GM21528 (cell line): ENCODE data around the gene STX8.
"Not testable (repeated sequence)": the region's sequence is repeated elsewhere in the genome, so short reads cannot be mapped to it uniquely, and the experiment has no call there.

ENCODE experiments used
- ATAC-seq: cut with Tn5 transposase; IDR thresholded peaks from one replicate; pipeline ENCODE4 v1.9.1; 2021; ENCODE audit warnings: mild to moderate bottlenecking, moderate library complexity; ENCODE audit not compliant: unreplicated experiment, low FRiP score

The STX8 gene, protein sequence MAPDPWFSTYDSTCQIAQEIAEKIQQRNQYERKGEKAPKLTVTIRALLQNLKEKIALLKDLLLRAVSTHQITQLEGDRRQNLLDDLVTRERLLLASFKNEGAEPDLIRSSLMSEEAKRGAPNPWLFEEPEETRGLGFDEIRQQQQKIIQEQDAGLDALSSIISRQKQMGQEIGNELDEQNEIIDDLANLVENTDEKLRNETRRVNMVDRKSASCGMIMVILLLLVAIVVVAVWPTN

DNA sequence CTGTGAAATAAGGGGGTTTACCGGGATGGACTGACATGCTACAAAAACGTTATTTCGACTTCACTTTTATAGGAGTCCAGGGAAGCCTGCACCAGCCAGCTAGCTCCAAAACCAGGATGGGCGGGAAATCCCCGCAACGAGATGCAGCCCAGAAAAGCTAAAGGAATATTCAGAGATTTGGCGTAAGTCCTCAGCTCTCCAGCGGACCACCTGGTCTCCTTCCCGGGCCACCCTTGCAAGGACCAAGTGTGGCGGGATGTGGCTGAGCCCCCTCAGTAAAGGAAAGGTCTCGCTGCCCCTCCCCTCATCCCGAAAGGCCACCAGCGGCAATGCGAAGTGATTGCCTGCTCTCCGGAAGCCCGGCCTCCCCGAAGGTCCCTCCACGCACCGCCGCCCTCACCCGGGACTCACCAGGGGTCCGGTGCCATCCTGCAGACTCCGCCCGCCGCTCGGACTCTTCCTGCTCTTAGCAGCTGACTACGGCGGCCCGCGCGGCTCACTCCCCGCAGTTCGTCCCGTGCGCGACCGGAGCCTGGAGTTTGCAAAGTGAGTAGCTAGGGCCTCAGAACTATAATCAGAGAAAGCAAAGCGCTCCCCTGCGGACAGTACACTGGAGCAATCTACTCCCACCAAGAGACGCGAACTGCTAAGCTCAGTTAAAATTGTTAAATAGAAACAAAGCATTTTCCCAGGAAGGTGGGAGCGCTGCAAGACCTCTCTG, at the start of gene STX8:
STX8 (minus strand) TSS at position 440 of the 721 bp plus-strand sequence; CDS start at position 428, 12 bp downstream.
- ATAC-seq = peak; percentile 69

DNA sequence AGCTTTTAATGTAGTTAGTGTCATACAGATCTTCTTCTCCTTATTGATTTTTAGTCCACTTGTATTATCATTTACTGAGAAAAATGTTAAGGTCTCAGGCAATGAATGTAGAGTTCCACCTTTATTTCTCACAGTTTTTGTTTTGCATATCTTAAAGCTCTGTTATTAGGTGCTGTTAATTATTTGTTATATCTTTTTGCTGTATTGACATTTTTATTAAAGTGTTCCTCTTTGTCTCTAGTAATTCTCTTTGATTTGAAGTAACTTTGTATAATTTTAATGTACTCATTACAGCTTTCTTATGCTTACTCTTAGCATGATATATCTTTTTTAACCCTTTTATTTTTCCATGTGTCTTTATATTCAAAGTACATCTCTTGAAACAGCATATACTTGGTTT, 47.3 kb upstream of the STX8 start:
- no peak for ATAC-seq

DNA sequence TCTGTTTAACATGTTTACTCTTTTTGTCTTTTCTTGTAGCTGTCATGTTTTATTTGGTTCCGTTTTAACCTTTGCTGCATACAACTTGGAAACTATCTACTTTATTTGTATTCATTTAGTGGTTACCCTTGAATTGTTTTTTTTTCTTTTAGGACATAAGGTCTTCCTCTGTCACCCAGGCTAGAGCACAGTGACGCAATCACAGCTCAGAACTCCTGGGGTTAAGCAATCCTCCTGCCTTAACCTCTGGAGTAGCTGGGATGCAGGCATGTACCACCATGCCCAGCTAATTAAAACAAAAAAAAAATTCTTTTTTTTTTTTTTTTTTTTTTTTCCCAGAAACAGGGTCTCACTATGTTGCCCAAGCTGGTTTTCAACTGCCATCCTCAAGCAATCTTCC, 39.9 kb upstream of the STX8 start:
- no peak for ATAC-seq

- no peak for ATAC-seq
Observed at GRCh38 chr17:9612006-9612405, 36.4 kb upstream of the STX8 start.

DNA sequence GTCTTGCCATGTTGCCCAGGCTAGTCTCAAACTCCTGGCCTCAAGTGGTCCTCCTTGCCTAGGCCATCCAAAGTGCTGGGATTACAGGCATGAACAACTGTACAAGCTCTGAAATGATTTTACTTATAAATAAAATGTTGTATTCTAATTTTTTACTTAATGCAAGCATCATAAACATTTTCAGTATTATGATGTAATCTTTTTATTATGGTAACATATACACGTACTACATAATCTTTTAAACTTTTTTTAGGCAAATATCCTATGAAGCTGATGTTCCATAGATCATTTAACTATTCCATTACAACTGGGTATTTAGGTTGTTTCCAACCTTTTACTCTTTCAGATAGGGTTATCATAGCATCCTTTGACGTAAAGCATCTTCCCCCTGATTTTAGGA, 35.9 kb upstream of the STX8 start:
- ATAC-seq = no peak

DNA sequence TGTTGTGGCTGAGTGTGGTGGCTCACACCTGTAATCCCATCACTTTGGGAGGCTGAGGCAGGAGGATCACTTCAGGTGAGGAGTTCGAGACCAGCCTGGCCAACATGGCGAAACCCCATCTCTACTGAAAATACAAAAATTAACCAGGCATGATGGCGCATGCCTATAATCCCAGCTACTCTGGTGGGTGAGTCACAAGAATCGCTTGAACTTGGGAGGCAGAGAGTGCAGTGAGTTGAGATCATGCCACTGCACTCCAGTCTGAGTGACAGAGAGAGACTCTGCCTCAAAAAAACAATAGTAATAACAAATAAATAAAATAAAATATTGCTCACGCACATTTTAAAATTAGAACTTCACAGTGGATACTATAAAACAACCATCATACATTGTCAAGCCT, 31.4 kb upstream of the STX8 start:
- not testable (repeated sequence) for ATAC-seq

DNA sequence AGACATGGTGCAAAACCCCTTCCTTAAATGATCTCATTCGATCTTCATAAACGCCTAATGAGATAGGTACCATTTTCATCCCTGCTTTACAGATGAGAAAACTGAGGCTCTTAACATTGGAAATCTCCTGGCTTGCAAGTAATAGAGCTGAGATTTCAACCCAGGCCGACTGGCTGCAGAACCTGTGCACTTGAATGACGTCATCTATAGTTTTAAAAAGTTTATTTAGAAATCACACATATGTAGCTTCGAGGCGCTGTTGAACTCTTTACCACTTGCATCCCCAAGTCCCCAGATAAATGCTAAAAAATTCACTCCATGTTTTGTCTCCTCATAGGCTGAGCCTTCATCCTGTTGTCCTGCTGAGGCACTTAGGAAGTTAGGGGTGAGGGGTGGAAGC, 30.8 kb upstream of the STX8 start:
- ATAC-seq = no peak

DNA sequence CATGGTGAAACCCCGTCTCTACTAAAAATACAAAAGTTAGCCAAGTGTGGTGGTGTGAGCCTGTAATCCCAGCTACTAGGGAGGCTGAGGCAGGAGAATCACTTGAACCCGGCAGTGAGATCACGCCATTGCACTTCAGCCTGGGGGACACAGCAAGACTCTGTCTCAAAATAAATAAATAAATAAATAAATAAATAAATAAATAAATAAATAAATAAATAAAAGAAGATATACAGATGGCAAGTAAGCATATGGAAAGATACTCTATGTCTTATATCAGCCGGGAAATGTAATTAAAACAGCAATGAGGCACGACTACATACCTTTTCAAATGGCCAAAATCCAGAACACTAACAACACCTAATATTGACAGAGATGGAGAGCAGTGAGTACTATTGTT, 29.0 kb upstream of the STX8 start:
- not testable (repeated sequence) for ATAC-seq

DNA sequence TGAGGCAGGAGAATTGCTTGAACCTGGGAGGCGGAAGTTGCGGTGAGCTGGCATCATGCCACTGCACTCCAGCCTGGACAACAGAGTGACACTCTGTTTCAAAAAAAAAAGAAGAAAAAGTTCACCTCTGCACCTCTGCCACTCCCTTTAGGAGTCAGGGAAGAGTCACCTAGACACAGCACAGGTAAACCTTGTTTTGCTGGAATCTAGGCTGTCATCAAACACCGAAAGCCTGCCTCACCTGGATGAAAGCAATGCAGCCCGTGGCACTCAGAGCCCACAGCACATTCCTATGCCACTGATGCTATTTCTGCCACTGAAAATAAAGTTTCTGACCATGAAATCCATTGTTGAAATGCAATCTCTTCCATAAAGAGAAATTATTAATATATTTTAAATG, 23.0 kb upstream of the STX8 start:
- ATAC-seq = no peak

- not testable (repeated sequence) for ATAC-seq
Observed at GRCh38 chr17:9597638-9598037, 22.0 kb upstream of the STX8 start.

- ATAC-seq = no peak
Observed at GRCh38 chr17:9594065-9594464, 18.4 kb upstream of the STX8 start.

DNA sequence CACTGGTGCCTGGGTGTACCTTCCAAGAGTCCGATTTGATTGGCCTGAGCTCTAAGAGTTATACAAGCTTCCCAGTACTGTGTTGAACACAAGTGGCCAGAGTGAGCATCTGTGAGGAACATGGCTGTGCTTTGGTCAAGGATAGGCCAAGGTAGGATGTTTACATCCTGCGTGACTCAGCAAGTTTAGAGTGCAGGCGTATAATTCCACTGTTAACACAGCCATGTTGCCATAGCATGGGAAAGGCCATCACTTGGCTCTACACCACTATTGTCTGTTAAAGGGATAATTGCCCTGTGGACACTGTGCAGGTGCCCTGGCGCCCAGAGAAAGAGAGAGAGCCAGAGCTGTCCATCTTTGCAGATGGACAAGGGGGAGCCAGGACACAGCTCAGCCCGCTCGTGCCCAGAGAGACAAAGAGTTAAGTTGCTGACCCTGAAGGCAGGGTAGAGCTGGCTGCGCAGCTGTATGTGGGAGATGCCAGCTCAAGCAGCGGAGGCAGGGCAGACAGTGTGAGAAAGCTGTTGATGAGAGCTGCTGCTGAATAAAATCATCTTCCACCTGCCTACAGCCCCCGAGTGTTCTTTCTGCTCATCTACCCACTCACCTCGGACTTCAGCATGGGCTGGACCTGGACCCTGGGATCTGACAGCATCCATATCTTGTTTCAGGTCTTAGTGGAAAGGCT, 12.5 kb upstream of the STX8 start:
- ATAC-seq = no peak

GRCh38 chr17:9577373-9577709, 1.7 kb upstream of the STX8 start:
- no peak for ATAC-seq

- ATAC-seq = no peak
Observed at GRCh38 chr17:9576521-9577372, 1.1 kb upstream of the STX8 start, which contains the start of gene CFAP52. CFAP52 (plus strand) TSS chr17:9576642; CDS start chr17:9576696, 54 bp downstream.

DNA sequence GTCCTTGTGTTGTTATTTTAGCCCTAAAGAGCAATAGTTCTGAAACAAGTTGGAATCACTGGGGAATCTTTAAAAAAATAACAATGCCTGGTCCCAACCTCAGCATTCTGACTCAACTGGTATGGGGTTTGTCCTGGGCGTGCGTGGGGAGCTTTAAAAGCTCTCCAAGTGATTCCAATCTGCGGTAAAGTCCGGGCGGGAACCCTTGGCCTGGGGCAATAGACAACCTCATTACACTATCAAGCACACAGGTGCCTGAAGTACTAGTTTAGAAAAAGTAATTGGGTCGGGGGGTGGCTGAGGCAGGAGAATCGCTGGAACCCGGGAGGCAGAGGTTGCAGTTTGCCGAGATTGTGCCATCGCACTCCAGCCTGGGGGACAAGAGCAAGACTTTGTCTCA, 4.4 kb downstream of the STX8 start:
- no peak for ATAC-seq

DNA sequence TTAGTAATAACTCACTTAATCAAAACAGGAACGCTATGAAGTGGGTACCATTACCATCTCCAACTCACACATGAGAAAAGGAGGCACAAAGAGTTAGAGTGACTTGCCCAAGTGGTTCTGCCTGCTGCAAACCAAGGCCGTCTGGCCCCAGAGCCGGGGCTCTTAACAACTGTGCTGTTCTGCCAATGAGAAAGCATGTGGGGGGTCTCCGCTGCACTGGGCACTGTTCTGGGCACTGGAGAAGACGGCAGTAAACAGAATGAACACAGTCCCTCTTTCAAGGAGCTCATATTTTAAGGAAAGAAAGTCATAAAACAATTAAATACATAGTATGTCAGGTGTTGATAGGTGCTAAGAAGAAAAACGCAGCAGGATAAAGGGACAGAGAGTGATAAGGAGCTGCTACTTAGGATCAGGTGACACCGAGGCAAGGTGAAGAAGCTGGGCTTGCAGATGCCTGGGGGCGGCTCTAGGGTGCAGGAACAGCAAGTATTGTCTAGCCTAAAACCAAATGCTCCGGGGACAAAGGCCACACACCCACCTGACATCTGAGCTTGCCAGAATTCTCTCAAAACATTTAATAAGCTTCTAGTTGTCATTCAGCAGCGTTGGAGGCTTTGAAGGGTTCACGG, 6.5 kb downstream of the STX8 start:
- ATAC-seq = no peak

DNA sequence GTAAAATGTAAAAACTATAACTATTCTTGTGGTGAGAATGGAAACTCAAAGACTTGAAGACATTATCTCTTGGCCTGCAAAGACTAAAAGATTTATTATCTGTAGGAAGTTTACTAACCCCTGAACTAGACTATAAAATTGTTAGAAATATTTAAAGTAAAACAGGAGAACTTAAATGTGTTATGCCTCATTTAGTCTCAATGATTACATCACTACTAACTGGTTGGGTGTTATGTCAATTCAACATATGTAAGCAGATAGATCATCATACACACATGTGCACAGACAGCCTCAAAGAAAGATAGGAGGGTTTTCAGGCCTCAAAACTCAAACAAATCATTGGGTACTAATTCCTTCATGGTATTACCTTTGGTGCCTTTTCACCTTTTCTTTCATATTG, 7.6 kb downstream of the STX8 start:
- ATAC-seq = no peak

DNA sequence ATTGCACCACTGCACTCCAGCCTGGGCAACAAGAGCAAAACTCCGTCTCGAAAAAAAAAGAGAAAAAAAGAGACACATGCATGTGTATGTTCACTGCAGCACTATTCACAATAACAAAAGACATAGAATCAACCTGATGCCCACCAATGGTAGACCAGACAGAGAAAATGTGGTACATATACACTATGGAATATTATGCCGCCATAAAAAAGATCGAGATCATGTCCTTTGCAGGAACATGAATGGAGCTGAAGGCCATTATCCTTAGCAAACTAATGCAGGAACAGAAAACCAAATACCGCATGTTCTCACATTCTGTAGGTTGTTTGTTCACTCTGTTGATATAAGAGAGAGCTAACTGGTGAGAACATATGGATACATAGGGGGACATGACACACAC, 8.9 kb downstream of the STX8 start:
- ATAC-seq = not testable (repeated sequence)

GRCh38 chr17:9566067-9566466, 9.6 kb downstream of the STX8 start:
- ATAC-seq = no peak

DNA sequence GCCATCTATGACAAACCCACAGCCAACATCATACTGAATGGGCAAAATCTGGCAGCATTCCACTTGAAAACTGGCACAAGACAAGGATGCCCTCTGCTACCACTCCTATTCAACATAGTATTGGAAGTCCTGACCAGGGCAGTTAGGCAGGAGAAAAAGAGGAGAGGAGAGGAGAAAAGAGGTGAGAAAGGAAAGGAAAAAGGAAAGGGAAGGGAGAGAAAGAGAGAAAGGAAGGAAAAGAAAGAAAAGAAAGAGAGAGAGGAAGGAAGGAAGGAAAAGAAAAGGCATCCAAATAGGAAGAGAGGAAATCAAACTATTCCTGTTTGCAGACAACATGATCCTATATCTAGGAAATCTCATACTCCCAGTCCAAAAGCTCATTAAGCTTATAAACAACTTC, 11.5 kb downstream of the STX8 start:
- ATAC-seq = no peak
